Left renal pelvis (tissue), 4 donors: ENCODE data around the gene FAM193B. TPM values are rescaled to one million over a fixed set of nuclear protein-coding genes. Genes with fewer than 3 reads are reported as not detected.

ENCODE experiments used
- DNase-seq, 4 donors: peaks; one replicate each; pipeline ENCODE4 v3.0.0-alpha.2; 2013; ENCODE audit warnings: low read depth in 4 of 4, low spot score in 3 of 4
- polyA plus RNA-seq, 4 donors: library from polyadenylated mRNA; unstranded; fragments of 120-200 nt; gene quantifications; one replicate each; pipeline ENCODE4 v1.2.1, GENCODE V29; 2013; ENCODE audit not compliant: insufficient read length in 4 of 4

Gene FAM193B
- polyA plus RNA-seq, 4 donors = 59.7 to 127 (median 73.9) TPM

DNA sequence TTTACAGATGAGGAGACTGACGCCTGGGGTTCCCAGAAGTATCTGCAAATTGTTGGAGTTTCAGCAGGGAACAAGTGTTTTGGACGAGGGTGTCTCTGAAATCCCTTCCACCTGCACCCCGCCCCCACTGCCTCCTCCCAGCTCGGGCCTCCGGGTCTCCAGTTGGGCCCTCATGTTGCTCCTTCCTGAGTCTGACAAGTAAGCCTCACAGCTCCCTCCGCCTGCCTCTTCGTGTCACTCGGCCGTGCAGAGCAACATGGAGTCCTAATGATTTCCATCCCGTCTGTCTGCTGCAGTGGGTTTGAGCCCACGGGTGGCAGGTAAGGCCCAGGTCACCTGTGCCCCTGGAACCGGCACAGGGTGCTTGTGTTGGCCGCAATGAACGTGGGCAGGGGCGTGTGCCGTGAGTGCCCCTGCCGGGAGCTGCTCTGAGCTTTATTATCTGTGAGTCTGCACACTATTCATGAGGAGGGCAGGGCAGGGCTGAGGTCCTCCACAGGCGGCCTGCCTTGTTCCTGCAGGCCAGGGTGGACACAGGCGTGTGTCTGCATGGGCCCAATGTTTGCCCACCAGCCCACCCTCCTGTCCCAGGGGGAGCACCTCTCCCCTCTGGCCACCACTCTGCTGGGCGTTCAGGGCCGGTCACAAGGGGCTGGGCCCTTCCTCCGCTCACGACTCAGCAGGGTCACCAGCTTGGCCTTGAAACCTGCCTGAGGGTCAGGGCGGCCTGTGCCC, 50.8 kb downstream of the FAM193B start:
- no peak for DNase-seq

- no peak for DNase-seq
Measured at GRCh38 chr5:177502886-177503285, 51.5 kb downstream of the FAM193B start.

- no peak for DNase-seq
Measured at GRCh38 chr5:177501874-177502678, 52.3 kb downstream of the FAM193B start.

- DNase-seq = peak in 3 of 4 donors; percentile 66 to 81 (median 79)
Measured at GRCh38 chr5:177500685-177501522, 53.5 kb downstream of the FAM193B start.

DNA sequence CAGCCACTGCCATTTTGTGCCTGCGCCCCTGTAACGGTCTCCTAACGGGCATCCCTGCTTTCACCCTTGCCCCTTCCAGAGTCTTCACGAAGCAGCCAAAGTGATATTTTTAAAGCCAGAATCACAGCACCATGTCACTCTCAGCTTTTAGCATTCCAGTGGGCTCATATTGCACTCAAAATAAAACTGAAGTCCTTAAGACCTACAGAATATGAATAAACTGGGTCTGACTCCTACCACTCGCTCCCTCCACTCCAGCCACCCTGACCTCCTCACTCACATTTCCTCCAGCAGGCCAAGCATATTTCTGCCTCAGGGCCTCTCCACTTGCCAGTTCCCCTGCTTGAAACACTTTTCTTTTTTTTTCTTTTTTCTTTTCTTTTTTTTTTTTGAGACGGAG, 54.5 kb downstream of the FAM193B start:
- DNase-seq = no peak

DNA sequence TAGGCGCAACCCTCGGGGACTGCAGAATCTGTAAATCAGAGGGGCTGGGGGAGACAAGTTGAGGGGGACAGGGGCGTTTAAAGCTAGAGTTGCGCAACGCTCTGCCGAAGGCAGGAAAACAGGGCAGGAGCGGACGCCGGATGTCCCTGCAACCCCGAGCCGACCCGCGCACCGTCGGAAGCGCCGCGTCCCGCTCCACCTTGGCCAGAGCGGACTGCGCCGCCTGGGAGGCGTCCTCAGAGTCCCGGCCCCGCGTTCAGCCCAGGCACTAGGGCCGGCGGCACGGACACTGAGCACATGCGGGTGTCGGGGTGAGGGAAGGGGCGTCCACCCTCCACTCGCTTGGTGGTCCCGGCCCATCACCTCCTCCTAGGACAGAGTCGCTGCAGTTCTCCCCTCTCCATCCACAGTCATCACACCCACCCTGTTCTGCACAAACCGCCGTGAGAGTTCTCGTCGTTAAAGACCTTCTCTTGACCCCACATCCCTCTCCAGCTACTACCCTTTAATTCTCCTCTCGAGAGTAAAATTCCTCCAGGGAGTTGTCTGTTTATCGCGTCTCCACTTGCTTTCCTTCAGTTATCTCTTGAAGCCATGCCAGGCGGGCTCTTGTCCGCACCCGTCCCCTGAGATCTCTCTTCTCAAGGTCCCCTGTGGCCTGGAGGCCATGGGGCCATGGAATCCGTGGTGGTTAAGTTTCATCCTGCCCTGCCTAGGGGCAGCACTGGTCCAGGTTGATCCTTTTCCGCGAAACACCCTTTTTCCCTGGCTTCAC, 56.2 kb downstream of the FAM193B start:
- DNase-seq = no peak

- peak; percentile 94 to 97 (median 95) for DNase-seq
Measured at GRCh38 chr5:177497292-177498012, 56.9 kb downstream of the FAM193B start, which contains the start of gene PDLIM7. Gene PDLIM7 (minus strand): TSS chr5:177497604. CDS start chr5:177496512, 1,092 bp downstream.

GRCh38 chr5:177496727-177497291, 57.6 kb downstream of the FAM193B start:
- peak in 2 of 4 donors; percentile 78 to 81 for DNase-seq

GRCh38 chr5:177496070-177496726, 58.2 kb downstream of the FAM193B start:
- no peak for DNase-seq

DNA sequence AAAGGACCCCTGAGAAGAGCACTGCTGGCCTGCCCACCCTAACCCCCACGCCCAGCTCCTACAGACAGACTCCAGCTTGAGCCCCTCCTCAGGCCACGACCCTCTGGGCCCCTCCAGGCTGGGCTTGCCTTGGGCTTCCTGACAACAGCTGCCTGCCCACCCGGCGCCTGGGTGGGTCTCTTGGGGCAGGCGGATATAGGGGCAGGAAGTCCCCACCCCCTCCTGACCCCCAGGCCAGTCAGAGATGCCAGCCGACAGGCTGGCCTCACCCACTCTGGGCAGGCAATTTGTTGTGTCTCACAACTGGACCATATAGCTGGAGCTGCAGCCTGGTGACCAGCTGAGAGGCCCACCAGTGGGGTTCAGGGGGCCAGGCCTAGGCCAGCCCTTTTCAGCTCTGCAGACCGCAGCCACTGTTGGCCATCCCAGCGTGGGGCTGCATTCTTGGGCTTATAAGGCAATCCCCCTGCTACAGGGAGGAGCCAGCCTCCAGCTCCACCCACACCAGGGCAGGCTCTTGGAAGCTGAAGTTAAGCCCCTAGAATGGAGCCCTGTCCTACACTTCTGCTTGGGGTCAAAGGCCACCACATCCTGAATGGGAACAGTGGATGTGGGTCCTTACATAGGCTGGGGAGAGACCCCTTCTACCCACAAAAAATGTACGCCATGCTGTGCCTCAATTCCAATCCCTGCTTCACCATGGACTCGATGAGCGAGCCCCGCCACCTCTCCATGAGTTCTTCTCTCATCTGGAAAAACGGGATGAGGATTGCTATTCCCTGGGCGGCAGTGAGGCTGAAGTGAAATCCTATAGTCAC, 58.9 kb downstream of the FAM193B start:
- DNase-seq = no peak

- no peak for DNase-seq
Measured at GRCh38 chr5:177494346-177495195, 59.8 kb downstream of the FAM193B start.

- no peak for DNase-seq
Measured at GRCh38 chr5:177493795-177494345, 60.5 kb downstream of the FAM193B start.

GRCh38 chr5:177492841-177493240, 61.5 kb downstream of the FAM193B start:
- DNase-seq = no peak

DNA sequence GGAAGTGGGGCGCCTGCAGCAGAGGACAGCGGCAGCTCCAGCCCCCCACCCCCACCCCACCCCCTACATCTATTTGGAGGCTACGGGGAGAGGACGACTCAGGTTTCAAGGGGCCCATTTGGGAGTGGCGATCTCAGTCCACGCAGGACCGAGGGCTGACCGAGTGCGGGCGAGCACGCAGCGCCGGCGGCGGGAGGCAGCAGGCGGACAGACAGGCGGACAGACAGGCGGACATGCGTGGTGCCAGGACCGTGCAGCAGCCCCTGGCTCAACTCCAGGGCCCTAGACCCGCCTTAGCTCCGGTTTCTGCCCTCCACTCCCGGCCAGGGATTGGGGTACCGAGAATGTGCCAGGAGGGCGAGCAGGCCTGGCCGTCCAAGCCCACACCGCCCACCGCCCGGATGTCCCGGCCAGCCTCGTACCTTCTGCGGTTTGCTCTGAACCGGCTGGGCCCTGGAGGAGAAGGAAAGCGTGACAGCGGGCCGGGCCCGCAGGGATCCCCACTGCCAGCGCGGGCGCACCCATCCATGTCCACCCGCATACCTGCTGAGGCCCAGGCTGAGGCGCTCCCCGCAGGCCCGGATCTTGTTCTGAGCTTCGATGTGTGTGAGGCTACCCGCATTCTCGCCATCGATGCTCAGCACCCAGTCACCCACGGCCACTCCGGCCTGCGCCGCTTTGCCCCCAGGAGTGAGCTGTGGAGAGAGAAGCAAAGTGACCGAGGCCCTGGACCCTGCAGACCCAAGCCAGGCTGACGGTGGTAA, 62.2 kb downstream of the FAM193B start:
- DNase-seq = no peak

DNA sequence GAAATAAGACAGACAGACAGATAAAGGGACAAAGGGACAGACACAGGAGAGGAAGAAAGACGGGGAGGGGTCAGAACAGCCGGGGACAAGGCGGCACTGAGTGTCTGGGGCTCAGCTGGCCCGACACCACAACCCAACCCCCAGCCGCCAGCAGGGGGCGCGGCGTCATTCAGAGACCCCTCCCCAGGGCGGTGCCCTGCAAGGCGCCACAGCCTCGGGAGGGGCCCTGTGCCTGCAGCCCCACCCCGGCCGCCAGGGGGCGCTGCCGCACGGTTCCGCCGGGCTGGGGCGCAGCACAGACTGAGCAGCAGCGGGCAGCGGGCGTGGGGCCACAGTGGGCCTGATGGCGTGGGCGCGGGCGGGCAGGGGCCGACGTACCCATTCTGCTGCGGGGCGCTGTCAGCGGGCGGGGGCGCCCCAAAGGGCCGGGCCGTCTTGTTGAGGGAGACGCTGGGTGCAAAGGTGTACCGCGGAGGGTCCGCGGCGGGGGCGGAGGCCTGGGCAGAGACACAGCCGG, 62.9 kb downstream of the FAM193B start:
- DNase-seq = no peak

DNA sequence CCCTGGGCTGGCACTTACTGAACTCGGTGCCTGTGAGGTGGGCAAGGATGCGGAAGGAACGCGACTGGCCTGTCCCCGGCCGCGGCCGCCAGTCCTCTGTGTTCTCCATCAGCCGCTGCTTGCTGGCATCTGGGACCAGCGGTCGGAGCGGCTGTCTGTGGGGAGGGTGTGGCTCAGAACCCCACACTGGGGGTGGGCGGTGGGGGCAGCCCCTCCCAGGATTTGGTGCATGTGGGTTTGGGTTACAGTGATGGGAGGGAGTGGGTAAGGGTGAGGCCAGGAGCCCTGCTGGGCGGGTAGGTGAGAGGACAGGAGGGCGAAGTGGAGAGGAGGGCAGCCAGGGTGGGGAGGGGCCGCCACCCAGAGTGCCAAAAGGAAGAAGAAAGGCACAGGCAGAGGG, 63.4 kb downstream of the FAM193B start:
- no peak for DNase-seq
